DND-41 (cell line): ENCODE data around the gene TMEM135.

Experiments
- ATAC-seq: fragments of 200-7000 bp; cut with Tn5 transposase; 3 replicates; pipeline ENCODE4 v1.9.1; 2021; ENCODE audit warnings: low read depth; ENCODE audit not compliant: insufficient read depth
- DNase-seq: peaks from one replicate; pipeline ENCODE4 v3.0.0-alpha.2; 2020
- H2AFZ ChIP-seq: 2 replicates; pipeline ENCODE4 v1.6.0; 2012; ENCODE audit warnings: low read depth, low read length
- H3K27ac ChIP-seq: 2 replicates; pipeline ENCODE4 v1.5.1; 2012; ENCODE audit warnings: low read length, inconsistent platforms
- H3K27me3 ChIP-seq: fragments of 200-600 bp; sonication (generic); 2 replicates; pipeline ENCODE4 v1.6.0; 2012; ENCODE audit warnings: low read length, mild to moderate bottlenecking, inconsistent platforms; ENCODE audit not compliant: insufficient read depth, poor library complexity
- H3K36me3 ChIP-seq: 2 replicates; pipeline ENCODE4 v1.5.1; 2012; ENCODE audit warnings: low read length, inconsistent platforms; ENCODE audit not compliant: insufficient read depth
- H3K4me1 ChIP-seq: 2 replicates; pipeline ENCODE4 v1.5.1; 2012; ENCODE audit warnings: mild to moderate bottlenecking, low read length; ENCODE audit not compliant: insufficient read depth
- H3K4me2 ChIP-seq: 2 replicates; pipeline ENCODE4 v1.6.0; 2012; ENCODE audit warnings: mild to moderate bottlenecking, moderate library complexity, low read length, inconsistent platforms; ENCODE audit not compliant: insufficient read depth
- H3K4me3 ChIP-seq, 2 experiments: fragments of 200-600 bp in 1 of 2; shearing (Covaris generic) in 1 of 2; 2 replicates each; pipeline ENCODE4 v1.5.1; 2012 to 2016; ENCODE audit warnings: inconsistent platforms in 2 of 2, low read length in 2 of 2, mild to moderate bottlenecking in 2 of 2, low read depth in 1 of 2, moderate library complexity in 1 of 2
- H3K79me2 ChIP-seq: 2 replicates; pipeline ENCODE4 v1.6.0; 2012; ENCODE audit warnings: low read length, inconsistent platforms; ENCODE audit not compliant: insufficient read depth
- H3K9ac ChIP-seq: 2 replicates; pipeline ENCODE4 v1.6.0; 2012; ENCODE audit warnings: low read depth, mild to moderate bottlenecking, inconsistent platforms, low read length, moderate library complexity
- H3K9me3 ChIP-seq: 2 replicates; pipeline ENCODE4 v1.5.1; 2012; ENCODE audit warnings: low read length, moderate library complexity, mild to moderate bottlenecking, inconsistent platforms; ENCODE audit not compliant: insufficient read depth, severe bottlenecking
- H4K20me1 ChIP-seq: 2 replicates; pipeline ENCODE4 v1.6.0; 2012; ENCODE audit warnings: low read length; ENCODE audit not compliant: insufficient read depth
- CTCF ChIP-seq: IDR thresholded peaks from 2 replicates; pipeline ENCODE4 v1.5.1; 2012; ENCODE audit warnings: borderline replicate concordance, low read length, moderate library complexity, mild to moderate bottlenecking; ENCODE audit not compliant: poor library complexity, severe bottlenecking; ENCODE audit errors: extremely low read depth
- EZH2 ChIP-seq: IDR thresholded peaks from 3 replicates; pipeline ENCODE4 v1.6.1; 2012; ENCODE audit warnings: borderline replicate concordance, low read depth, mild to moderate bottlenecking, moderate library complexity, low read length, inconsistent platforms; ENCODE audit not compliant: severe bottlenecking

TMEM135 gene

DNA sequence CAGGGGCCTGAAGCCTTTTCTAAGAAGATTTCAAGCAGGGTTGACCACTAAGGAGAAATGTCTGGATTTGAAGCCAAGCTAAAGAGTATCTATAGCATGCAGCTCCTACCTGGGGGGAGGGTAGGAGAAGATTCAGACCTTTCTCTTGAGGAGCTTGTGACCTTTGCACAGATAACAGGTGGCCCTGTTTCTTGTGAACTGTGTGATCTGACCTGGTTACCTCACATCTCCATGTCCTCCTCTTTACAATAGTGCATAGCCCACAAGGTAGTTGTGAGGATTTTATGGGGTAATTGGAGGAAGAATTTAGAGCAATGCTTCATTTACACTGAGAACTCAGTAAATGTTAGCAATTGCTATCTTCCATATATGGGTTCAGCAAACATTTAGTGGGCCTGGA lies 310.1 kb downstream of the TMEM135 start:
- DNase-seq (no peak), ATAC-seq (no peak)
- no peak overlapping the region for H3K9ac ChIP-seq
- H3K79me2 ChIP-seq, result no peaks in the 10 kb centered on the region
- H3K27me3 ChIP-seq, result peaks cover 4% of the 10 kb centered on the region
- peaks cover 5% of the 10 kb centered on the region for H3K4me1 ChIP-seq
- TF ChIP-seq CTCF (no peak), EZH2 (no peak)
- H4K20me1 ChIP-seq, result no peaks in the 10 kb centered on the region
- no peak overlapping the region for H3K27ac ChIP-seq
- no peak overlapping the region for H2AFZ ChIP-seq
- no peaks in the 10 kb centered on the region for H3K36me3 ChIP-seq
- H3K4me2 ChIP-seq, result no peak overlapping the region
- no peak overlapping the region for H3K4me3 ChIP-seq
- H3K9me3 ChIP-seq, result no peaks in the 10 kb centered on the region

DNA sequence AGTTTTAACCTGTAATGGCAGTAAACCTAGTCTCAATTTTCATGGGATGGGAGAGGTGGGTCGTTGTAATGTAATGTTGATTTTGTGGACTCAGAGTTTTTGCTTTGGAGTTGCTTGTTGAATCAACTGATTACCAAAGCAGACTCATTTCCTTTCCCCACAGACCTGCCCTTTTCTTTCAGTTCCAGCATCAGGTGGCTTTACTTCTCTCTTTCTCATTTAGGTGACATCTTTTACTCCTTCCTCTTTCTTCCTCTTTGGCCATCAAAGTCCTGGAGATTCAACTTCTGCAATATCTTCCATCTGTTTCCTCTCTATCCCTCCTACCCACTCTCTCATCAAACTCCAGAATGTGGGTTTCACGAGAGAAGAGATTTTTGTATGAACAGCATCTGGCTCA lies 313.9 kb downstream of the TMEM135 start:
- H2AFZ ChIP-seq, result no peak overlapping the region
- no peaks in the 10 kb centered on the region for H3K36me3 ChIP-seq
- no peak for TF ChIP-seq CTCF
- TF ChIP-seq EZH2, result no peak
- H3K9me3 ChIP-seq, result no peaks in the 10 kb centered on the region
- no peak overlapping the region for H3K9ac ChIP-seq
- H3K4me3 ChIP-seq, result no peak overlapping the region
- H3K4me2 ChIP-seq, result no peak overlapping the region
- H3K27me3 ChIP-seq, result peaks cover 10% of the 10 kb centered on the region
- no peaks in the 10 kb centered on the region for H3K79me2 ChIP-seq
- H3K27ac ChIP-seq, result no peak overlapping the region
- DNase-seq, result no peak
- H4K20me1 ChIP-seq, result no peaks in the 10 kb centered on the region
- no peak for ATAC-seq
- H3K4me1 ChIP-seq, result peaks cover 7% of the 10 kb centered on the region

DNA sequence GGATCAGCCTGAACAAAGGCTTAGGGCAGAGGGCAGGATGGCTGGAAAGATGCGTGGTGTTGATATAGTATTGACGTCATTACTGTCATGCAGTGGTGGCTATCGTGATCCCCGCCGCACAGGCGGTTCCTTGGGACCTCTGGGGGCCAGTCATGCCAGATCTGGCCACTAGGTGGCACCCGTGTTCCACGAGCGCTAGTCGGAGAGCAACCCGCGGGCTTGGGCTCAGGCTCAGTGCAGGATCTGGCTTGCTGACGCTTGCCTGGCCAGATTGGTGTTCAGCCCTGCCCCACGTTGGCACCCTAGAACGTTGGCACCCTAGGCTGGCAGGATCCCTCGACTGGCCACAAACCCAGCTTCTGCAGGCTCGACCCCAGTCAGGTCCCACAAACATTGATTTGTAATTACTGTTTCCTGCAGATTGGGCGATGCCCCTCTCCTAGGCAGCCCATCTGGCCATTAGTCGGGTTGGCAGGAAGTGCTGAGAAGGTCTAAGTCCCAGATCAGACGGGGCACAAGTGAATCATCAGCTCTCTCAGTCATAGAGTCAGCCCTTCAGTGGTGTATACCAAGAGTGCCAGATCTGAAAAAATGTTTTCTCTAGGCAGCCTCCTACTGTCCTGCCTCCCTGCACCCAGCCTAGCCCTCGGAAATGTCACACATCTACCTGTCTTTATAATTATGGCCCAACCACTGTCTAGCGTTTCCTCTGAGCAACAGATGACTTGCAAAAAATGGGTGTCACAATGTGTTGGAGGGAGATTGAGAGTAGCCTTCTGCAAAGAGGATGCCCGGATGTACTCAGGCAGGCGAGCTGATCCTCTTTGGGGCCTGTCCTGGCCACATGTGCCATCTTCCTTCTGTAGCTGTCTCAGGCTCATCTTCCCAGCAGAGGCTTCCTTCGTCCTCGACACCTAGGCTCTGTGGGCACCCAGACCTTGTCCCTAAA lies 315.3 kb downstream of the TMEM135 start:
- no peak overlapping the region for H3K4me3 ChIP-seq
- TF ChIP-seq CTCF (peak; percentile 98), EZH2 (no peak)
- H3K79me2 ChIP-seq, result no peaks in the 10 kb centered on the region
- H3K36me3 ChIP-seq, result no peaks in the 10 kb centered on the region
- H3K9ac ChIP-seq, result no peak overlapping the region
- peak overlapping the region; percentile 47 for H3K4me2 ChIP-seq
- ATAC-seq (peak; percentile 97), DNase-seq (peak; percentile 77)
- H2AFZ ChIP-seq, result peak overlapping the region; percentile 47; the same call in 1 of the 2 replicates
- no peaks in the 10 kb centered on the region for H3K9me3 ChIP-seq
- H3K27ac ChIP-seq, result no peak overlapping the region
- H3K27me3 ChIP-seq, result peaks cover 10% of the 10 kb centered on the region
- H3K4me1 ChIP-seq, result peaks cover 7% of the 10 kb centered on the region
- no peaks in the 10 kb centered on the region for H4K20me1 ChIP-seq
